Gastrocnemius medialis (tissue), 4 donors: Measurements from ENCODE around the gene FGF9.

Source experiments
- POLR2A ChIP-seq, 2 donors: fragments of 450-650 bp; IDR thresholded peaks; one replicate each; pipeline ENCODE4 v1.6.1; 2017; ENCODE audit warnings: antibody characterized with exemption in 2 of 2, mild to moderate bottlenecking in 2 of 2, moderate library complexity in 2 of 2
- TF ChIP-seq, protein P1 (sequence below), 5 experiments: fragments of 450-650 bp in 3 of 5; fragments of 200-600 bp in 2 of 5; sonication (generic) in 2 of 5; IDR thresholded peaks in 4 of 5; conservative IDR thresholded peaks in 1 of 5; 1 replicate in 4 of 5; 2 replicates in 1 of 5; pipeline ENCODE4 v1.5.1; 2016 to 2019; ENCODE audit warnings: antibody characterized with exemption in 5 of 5, mild to moderate bottlenecking in 3 of 5, moderate library complexity in 3 of 5

DNA sequence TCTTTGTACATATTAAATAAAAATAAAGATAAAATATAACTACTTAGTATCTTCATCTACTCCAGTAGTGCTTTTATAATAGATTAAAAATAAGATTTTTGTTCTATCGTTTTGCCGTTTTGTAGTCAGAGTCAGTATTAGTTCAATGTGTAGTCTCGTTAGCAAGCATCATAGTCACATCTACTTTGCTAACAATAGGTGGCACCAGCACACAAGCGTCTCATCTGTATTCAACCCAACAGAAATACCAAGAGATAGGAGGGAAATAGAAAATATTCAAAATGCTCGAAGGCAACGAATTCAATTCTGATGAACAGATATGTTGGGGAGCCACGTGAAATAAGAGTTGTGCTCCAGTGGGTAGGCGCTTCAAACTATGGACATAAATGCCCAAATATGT, 45.5 kb upstream of the FGF9 start:
- TF ChIP-seq POLR2A (IDR thresholded peaks at IDR 0.05), result no peak
- TF ChIP-seq, protein P1, sequence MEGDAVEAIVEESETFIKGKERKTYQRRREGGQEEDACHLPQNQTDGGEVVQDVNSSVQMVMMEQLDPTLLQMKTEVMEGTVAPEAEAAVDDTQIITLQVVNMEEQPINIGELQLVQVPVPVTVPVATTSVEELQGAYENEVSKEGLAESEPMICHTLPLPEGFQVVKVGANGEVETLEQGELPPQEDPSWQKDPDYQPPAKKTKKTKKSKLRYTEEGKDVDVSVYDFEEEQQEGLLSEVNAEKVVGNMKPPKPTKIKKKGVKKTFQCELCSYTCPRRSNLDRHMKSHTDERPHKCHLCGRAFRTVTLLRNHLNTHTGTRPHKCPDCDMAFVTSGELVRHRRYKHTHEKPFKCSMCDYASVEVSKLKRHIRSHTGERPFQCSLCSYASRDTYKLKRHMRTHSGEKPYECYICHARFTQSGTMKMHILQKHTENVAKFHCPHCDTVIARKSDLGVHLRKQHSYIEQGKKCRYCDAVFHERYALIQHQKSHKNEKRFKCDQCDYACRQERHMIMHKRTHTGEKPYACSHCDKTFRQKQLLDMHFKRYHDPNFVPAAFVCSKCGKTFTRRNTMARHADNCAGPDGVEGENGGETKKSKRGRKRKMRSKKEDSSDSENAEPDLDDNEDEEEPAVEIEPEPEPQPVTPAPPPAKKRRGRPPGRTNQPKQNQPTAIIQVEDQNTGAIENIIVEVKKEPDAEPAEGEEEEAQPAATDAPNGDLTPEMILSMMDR (IDR thresholded peaks at IDR 0.05 in 4 of 5, conservative IDR thresholded peaks at IDR 0.05 in 1 of 5), result no peak
